ENCODE results near the gene KIRREL3. TPM values are rescaled to one million over a fixed set of nuclear protein-coding genes. Genes with fewer than 3 reads are reported as not detected.

KIRREL3 gene
- total and polyA plus RNA-seq, 9 of the 15 experiments (the other 6 are each of a cell fraction or from before 2014, with no cell fraction given), result 0.04 to 0.10 TPM; not detected in 7

DNA sequence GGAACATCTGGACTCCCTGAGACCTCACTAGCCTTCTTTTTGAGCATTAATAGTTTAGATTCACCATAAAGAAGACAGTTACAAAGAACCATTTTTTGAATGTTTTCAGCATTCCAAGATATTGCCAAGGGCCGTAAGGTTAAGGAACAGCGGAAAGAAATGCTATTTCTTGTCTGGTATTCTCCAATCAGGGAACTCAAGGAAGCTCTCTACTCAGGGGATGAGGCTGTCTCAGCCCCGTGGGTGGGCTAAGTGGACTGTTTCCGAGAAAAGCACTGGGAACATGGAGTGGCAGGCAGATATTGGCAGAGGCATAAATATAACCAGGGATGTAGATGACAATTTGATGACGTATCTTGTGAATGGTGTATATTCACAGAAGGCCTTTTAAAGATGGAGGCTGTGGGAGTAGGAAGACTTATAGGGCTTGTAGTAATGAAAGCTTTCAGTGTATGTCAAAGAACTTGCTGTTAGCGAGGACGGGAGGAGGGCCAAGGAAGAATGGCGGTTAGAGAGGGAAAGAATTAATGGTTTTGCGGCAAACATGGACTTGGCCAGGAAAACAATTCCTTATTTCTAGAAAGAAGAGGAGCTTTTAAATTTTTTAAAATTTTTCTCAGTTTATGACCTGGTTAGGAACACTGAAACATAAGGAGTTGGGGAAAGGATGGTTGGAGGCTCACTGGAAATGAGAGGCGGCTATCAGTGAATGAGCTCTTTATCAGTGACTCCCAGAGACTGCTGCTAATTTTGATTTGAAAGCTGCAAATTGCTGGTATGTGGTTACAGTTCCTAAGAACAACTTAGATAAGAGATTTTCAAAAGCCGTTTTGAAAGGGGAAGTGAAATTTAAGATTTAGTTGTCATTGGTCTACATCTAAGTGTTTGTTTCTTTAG lies 580.5 kb downstream of the KIRREL3 start (continued):
- TF ChIP-seq FOXK1 (CRISPR knock-in tag; IDR thresholded peaks at IDR 0.05; ENCODE audit: borderline replicate concordance) (no peak), ZEB2 (IDR thresholded peaks at IDR 0.05) (0 out of 2 replicates have a peak, but pooled peaks have one; percentile 11), SETDB1 (IDR thresholded peaks at IDR 0.05; ENCODE audit: low read length) (no peak), RBM39 (optimal IDR thresholded peaks at IDR 0.05; ENCODE audit: low read depth, low read length) (no peak), HEY1 (CRISPR knock-in tag; IDR thresholded peaks at IDR 0.05; ENCODE audit: borderline replicate concordance) (no peak), SMARCA4 (IDR thresholded peaks at IDR 0.05) (peak; percentile 97), RBM25 (IDR thresholded peaks at IDR 0.05; ENCODE audit: low read depth, low read length, severe bottlenecking) (no peak), TBL1XR1 (IDR thresholded peaks at IDR 0.05; ENCODE audit: low read length in 2 of 2) (peak in 1 of 2 experiments; percentile 96; a peak in 3 of 4 replicates), MBD2 (IDR thresholded peaks at IDR 0.05; ENCODE audit: borderline replicate concordance, low read depth) (0 out of 2 replicates have a peak, but pooled peaks have one; percentile 39), HOXB6 (CRISPR knock-in tag; IDR thresholded peaks at IDR 0.05; ENCODE audit: borderline replicate concordance) (no peak), GABPB2 (CRISPR knock-in tag; conservative IDR thresholded peaks at IDR 0.05) (no peak), MECOM (CRISPR knock-in tag; IDR thresholded peaks at IDR 0.05) (no peak)
- TF ChIP-seq, protein P1, sequence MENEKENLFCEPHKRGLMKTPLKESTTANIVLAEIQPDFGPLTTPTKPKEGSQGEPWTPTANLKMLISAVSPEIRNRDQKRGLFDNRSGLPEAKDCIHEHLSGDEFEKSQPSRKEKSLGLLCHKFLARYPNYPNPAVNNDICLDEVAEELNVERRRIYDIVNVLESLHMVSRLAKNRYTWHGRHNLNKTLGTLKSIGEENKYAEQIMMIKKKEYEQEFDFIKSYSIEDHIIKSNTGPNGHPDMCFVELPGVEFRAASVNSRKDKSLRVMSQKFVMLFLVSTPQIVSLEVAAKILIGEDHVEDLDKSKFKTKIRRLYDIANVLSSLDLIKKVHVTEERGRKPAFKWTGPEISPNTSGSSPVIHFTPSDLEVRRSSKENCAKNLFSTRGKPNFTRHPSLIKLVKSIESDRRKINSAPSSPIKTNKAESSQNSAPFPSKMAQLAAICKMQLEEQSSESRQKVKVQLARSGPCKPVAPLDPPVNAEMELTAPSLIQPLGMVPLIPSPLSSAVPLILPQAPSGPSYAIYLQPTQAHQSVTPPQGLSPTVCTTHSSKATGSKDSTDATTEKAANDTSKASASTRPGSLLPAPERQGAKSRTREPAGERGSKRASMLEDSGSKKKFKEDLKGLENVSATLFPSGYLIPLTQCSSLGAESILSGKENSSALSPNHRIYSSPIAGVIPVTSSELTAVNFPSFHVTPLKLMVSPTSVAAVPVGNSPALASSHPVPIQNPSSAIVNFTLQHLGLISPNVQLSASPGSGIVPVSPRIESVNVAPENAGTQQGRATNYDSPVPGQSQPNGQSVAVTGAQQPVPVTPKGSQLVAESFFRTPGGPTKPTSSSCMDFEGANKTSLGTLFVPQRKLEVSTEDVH (IDR thresholded peaks at IDR 0.05; ENCODE audit: low read depth, partially characterized antibody), result no peak
- TF ChIP-seq, protein P2, sequence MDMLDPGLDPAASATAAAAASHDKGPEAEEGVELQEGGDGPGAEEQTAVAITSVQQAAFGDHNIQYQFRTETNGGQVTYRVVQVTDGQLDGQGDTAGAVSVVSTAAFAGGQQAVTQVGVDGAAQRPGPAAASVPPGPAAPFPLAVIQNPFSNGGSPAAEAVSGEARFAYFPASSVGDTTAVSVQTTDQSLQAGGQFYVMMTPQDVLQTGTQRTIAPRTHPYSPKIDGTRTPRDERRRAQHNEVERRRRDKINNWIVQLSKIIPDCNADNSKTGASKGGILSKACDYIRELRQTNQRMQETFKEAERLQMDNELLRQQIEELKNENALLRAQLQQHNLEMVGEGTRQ (CRISPR knock-in tag; IDR thresholded peaks at IDR 0.05), result no peak
- TF ChIP-seq, protein P3, sequence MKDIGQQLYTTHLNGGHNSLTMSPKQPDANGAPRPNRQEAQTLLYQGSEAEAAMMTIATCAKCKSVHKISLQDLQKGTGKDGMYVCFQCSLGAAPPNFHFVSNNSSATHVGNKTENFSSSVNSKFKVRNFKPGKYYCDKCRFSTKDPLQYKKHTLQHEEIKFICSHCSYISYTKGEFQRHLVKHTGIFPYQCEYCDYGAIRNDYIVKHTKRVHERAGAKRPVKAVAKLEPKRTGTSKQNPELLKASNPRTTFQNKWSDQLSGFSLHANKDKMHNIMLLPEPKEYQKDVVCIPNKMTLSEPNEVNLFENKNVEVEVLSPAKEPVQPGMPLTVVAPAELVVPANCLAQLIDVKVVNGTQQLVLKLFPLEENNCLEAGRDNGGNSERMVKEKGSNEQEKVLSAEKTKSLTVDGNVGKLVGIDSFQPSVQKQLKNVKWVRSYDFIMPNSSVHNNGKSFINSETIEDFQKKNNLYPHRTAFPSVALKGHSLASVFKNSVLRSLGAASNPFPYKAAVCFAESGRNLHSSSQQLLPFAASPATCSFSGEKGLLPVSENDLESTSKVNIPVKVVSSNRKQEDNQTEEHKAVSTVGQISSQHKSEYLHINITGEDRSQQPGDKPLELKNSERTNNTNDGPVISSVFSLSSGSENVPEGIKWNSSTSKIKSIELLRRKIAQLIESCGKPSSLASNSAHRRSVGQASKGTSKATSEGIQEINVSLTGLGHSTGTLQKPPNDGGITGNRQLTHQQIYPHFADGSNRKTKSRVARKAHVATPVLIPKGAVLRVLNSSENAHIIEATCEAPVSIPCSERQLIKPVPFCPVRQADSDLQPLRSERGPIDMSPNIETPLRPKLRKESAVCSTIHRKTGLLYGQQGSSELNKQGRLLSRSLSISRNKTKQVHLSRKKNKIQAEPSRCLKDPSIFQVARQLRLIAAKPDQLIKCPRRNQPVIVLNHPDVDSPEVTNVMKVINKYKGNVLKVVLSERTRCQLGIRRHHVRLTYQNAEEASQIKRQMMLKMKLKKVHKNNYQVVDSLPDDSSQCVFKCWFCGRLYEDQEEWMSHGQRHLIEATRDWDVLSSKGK (CRISPR knock-in tag; IDR thresholded peaks at IDR 0.05), result no peak
- TF ChIP-seq, protein P4, sequence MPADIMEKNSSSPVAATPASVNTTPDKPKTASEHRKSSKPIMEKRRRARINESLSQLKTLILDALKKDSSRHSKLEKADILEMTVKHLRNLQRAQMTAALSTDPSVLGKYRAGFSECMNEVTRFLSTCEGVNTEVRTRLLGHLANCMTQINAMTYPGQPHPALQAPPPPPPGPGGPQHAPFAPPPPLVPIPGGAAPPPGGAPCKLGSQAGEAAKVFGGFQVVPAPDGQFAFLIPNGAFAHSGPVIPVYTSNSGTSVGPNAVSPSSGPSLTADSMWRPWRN (IDR thresholded peaks at IDR 0.05; ENCODE audit: low read depth), result peak; percentile 95
- TF ChIP-seq, protein P5, sequence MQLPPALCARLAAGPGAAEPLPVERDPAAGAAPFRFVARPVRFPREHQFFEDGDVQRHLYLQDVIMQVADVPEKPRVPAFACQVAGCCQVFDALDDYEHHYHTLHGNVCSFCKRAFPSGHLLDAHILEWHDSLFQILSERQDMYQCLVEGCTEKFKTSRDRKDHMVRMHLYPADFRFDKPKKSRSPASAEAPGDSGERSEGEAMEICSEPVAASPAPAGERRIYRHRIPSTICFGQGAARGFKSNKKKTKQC (CRISPR knock-in tag; IDR thresholded peaks at IDR 0.05), result no peak
- TF ChIP-seq, protein P6, sequence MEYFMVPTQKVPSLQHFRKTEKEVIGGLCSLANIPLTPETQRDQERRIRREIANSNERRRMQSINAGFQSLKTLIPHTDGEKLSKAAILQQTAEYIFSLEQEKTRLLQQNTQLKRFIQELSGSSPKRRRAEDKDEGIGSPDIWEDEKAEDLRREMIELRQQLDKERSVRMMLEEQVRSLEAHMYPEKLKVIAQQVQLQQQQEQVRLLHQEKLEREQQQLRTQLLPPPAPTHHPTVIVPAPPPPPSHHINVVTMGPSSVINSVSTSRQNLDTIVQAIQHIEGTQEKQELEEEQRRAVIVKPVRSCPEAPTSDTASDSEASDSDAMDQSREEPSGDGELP (CRISPR knock-in tag; IDR thresholded peaks at IDR 0.05; ENCODE audit: borderline replicate concordance), result no peak

Measured in K562 (cell line).